Coronary artery (tissue), 2 donors: ENCODE measurements around the gene NHS.

Experiments
- DNase-seq: peaks from one replicate; pipeline ENCODE4 v3.0.0-alpha.2; 2017; ENCODE audit warnings: low spot score
- H3K27ac ChIP-seq, 2 donors: fragments of 200-600 bp; sonication (generic); one replicate each; pipeline ENCODE4 v1.5.1; 2016 to 2019
- H3K4me3 ChIP-seq: fragments of 200-600 bp; sonication (generic); 2 replicates; pipeline ENCODE4 v1.5.1; 2016; ENCODE audit warnings: mild to moderate bottlenecking, moderate library complexity
- CTCF ChIP-seq: fragments of 200-600 bp; sonication (generic); IDR thresholded peaks from one replicate; pipeline ENCODE4 v1.5.1; 2019; ENCODE audit warnings: antibody characterized with exemption

Gene NHS

GRCh38 chrX:17692709-17693346, 317.8 kb downstream of the NHS start:
- no peak overlapping the region for H3K27ac ChIP-seq
- DNase-seq = no peak
- H3K4me3 ChIP-seq = no peak overlapping the region
- no peak for TF ChIP-seq CTCF

GRCh38 chrX:17697191-17697590, 322.2 kb downstream of the NHS start:
- H3K27ac ChIP-seq = no peak overlapping the region
- TF ChIP-seq CTCF = no peak

GRCh38 chrX:17700976-17701375, 326.0 kb downstream of the NHS start:
- no peak for TF ChIP-seq CTCF
- H3K4me3 ChIP-seq = no peak overlapping the region
- no peak for DNase-seq
- no peak overlapping the region for H3K27ac ChIP-seq

More at GRCh38 chrX:17697191-17697590, 322.2 kb downstream of the NHS start:
- H3K4me3 ChIP-seq = no peak overlapping the region
- no peak for DNase-seq

GRCh38 chrX:17703201-17703600, 328.2 kb downstream of the NHS start:
- no peak overlapping the region for H3K4me3 ChIP-seq
- no peak for DNase-seq
- no peak overlapping the region for H3K27ac ChIP-seq
- no peak for TF ChIP-seq CTCF

- TF ChIP-seq CTCF = no peak
- Histone ChIP-seq H3K27ac (no peak overlapping the region), H3K4me3 (no peak overlapping the region)
- DNase-seq = no peak
These were observed 330.2 kb downstream of the NHS start for GRCh38 chrX:17705211-17705610.

GRCh38 chrX:17706676-17707075, 331.7 kb downstream of the NHS start:
- DNase-seq = no peak
- Histone ChIP-seq H3K4me3 (no peak overlapping the region), H3K27ac (peak overlapping the region in 1 of 2 donors; percentile 20)
- TF ChIP-seq CTCF = no peak

- Histone ChIP-seq H3K4me3 (no peak overlapping the region), H3K27ac (no peak overlapping the region)
- DNase-seq = no peak
- TF ChIP-seq CTCF = no peak
These were observed 332.7 kb downstream of the NHS start for GRCh38 chrX:17707731-17708130.
